ENCODE measurements around the gene LETM1.
A peak's percentile ranks its signal among the peaks of the same experiment; 100 is the strongest.

The LETM1 gene

DNA sequence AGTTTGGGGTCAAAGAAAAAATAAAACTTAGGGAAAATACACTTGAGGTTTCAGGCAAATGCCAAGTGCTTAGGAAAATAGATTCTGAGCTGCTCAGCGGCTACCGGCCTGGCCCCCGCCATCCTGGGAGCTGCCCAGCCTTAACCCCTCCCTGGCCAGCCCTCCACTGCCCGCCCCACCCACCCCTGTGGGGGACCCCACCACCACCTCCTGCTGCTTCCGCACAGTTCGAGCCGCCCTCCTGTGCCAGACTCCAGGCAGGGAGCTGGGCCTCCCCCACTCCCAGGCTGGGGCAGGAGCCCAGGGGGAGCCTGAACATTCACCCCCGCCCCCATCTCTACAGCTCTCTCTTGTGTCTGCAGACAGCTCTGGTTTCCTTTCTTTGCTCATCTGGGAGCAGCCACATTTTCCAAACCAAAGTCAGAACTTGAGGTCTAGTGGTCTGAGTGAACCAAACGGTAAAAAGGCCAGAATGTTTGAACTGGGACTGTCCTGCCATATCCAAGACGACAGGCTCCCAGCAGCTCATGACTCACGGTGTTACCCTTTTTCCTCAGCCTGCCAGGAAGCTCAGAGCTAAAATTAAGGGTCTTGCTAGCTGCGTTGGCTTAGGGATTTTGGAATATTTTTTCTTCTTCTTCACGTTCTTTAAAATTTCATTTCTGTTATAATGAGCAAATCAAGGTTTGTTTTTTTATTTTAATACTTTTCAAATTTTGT, 67.5 kb downstream of the LETM1 start:
- Histone ChIP-seq H2BK15ac (ENCODE audit: low read length) (no peak overlapping the region), H3K4ac (ENCODE audit: low read length) (no peak overlapping the region), H3K23ac (ENCODE audit: low read depth, low read length, poor library complexity) (no peak overlapping the region), H4K91ac (ENCODE audit: low read depth, low read length, poor library complexity) (no peak overlapping the region), H2BK120ac (ENCODE audit: low read depth, low read length) (no peak overlapping the region), H3K14ac (ENCODE audit: low read length) (no peak overlapping the region), H2BK5ac (ENCODE audit: low read length) (no peak overlapping the region), H3K36me3 (replicated peaks in 1 of 2; ENCODE audit: control insufficient read depth in 2 of 2, insufficient read depth in 2 of 2, low read length in 2 of 2) (no peaks in the 10 kb centered on the region), H4K8ac (ENCODE audit: low read depth, low read length) (no peak overlapping the region), H3K27me3 (ENCODE audit: control insufficient read depth in 3 of 3, insufficient read depth in 3 of 3, low read depth in 1 of 3, low read length in 3 of 3) (peaks cover 0 to 55% (median 15%) of the 10 kb centered on the region in 3 experiments), H3K4me3 (ENCODE audit: low read length in 2 of 2) (no peak overlapping the region), H3K4me1 (ENCODE audit: control insufficient read depth in 2 of 2, insufficient read depth in 1 of 2, low read depth in 1 of 2, low read length in 2 of 2) (peaks cover 12 to 38% of the 10 kb centered on the region in 2 donors), H3K9ac (ENCODE audit: low read depth, low read length, poor library complexity) (no peak overlapping the region), H3K9me3 (replicated peaks in 1 of 2; ENCODE audit: control insufficient read depth in 2 of 2, insufficient read depth in 1 of 2, low read depth in 1 of 2, low read length in 2 of 2) (peaks cover 0 to 3% of the 10 kb centered on the region in 2 donors), H3K18ac (ENCODE audit: low read length) (no peak overlapping the region), H3K27ac (replicated peaks; ENCODE audit: low read length) (no peak overlapping the region), H3K79me1 (ENCODE audit: low read depth, low read length) (peaks cover 2% of the 10 kb centered on the region), H2AFZ (ENCODE audit: low read length) (no peak overlapping the region), H2BK12ac (ENCODE audit: low read length) (no peak overlapping the region), H2AK5ac (ENCODE audit: low read depth, low read length) (no peak overlapping the region), H3K4me2 (ENCODE audit: insufficient read depth, low read length, poor library complexity, severe bottlenecking) (no peak overlapping the region)
- no CpG with 5 or more reads among the region's 13 CpGs for WGBS, 2 donors (ENCODE audit: extremely low coverage in 2 of 2, insufficient read length in 2 of 2, insufficient replicate concordance in 1 of 2)
- DNase-seq (ENCODE audit: low spot score), result no peak

DNA sequence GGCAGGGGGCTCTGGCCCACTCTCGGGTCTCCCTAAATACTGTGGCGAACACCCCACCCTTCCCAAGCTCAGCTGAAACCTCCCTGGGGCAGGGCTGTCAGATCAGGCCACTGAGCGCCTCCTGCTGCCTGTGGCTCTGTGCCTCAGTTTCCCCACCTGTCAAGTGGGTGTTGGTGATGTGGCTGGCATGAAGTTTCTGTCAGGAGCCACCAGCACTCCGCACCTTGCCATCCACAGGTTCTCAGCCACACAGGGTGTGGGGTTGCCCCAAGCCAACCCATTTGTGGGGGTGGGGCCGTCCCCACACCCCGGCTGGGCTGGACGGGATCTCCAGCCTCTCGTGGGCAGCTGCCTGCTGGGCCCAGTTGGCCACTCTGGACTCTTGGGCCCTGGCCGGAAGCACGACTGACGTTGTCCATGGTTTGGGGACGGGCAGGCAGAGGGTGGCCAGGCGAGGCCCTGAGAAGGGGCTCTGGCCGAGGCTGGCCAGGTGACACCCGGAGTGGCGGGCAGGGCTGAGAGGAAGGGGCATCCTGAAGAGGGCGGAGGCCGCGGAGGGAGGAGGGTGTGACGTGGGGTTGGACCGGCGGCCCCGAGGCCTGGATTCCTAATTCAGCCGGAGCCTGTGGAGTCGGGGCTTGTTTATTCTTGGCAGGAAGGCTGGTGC, 68.4 kb downstream of the LETM1 start:
- no peak overlapping the region for H2BK12ac ChIP-seq (ENCODE audit: low read length)
- no peak overlapping the region for H2BK120ac ChIP-seq (ENCODE audit: low read depth, low read length)
- H3K4ac ChIP-seq (ENCODE audit: low read length), result no peak overlapping the region
- no peak overlapping the region for H4K8ac ChIP-seq (ENCODE audit: low read depth, low read length)
- H3K4me3 ChIP-seq (ENCODE audit: low read length in 2 of 2), result no peak overlapping the region
- peak overlapping the region; percentile 56 for H3K23ac ChIP-seq (ENCODE audit: low read depth, low read length, poor library complexity)
- H2BK15ac ChIP-seq (ENCODE audit: low read length), result peak overlapping the region; percentile 99
- H3K79me1 ChIP-seq (ENCODE audit: low read depth, low read length), result peaks cover 2% of the 10 kb centered on the region
- H2AFZ ChIP-seq (ENCODE audit: low read length), result no peak overlapping the region
- DNase-seq (ENCODE audit: low spot score), result no peak
- H3K27me3 ChIP-seq (ENCODE audit: control insufficient read depth in 3 of 3, insufficient read depth in 3 of 3, low read depth in 1 of 3, low read length in 3 of 3), result peaks cover 0 to 52% (median 13%) of the 10 kb centered on the region in 3 experiments
- H2AK5ac ChIP-seq (ENCODE audit: low read depth, low read length), result peak overlapping the region; percentile 82
- peak overlapping the region; percentile 85 for H3K14ac ChIP-seq (ENCODE audit: low read length)
- H3K4me2 ChIP-seq (ENCODE audit: insufficient read depth, low read length, poor library complexity, severe bottlenecking), result no peak overlapping the region
- no peak overlapping the region for H3K27ac ChIP-seq (replicated peaks; ENCODE audit: low read length)
- peaks cover 10 to 37% of the 10 kb centered on the region in 2 donors for H3K4me1 ChIP-seq (ENCODE audit: control insufficient read depth in 2 of 2, insufficient read depth in 1 of 2, low read depth in 1 of 2, low read length in 2 of 2)
- no CpG with 5 or more reads among the region's 25 CpGs for WGBS, 2 donors (ENCODE audit: extremely low coverage in 2 of 2, insufficient read length in 2 of 2, insufficient replicate concordance in 1 of 2)
- no peak overlapping the region for H3K9ac ChIP-seq (ENCODE audit: low read depth, low read length, poor library complexity)
- H4K91ac ChIP-seq (ENCODE audit: low read depth, low read length, poor library complexity), result no peak overlapping the region
- H3K36me3 ChIP-seq (replicated peaks in 1 of 2; ENCODE audit: control insufficient read depth in 2 of 2, insufficient read depth in 2 of 2, low read length in 2 of 2), result no peaks in the 10 kb centered on the region
- H3K18ac ChIP-seq (ENCODE audit: low read length), result peak overlapping the region; percentile 49
- H3K9me3 ChIP-seq (replicated peaks in 1 of 2; ENCODE audit: control insufficient read depth in 2 of 2, insufficient read depth in 1 of 2, low read depth in 1 of 2, low read length in 2 of 2), result peaks cover 0 to 3% of the 10 kb centered on the region in 2 donors
- H2BK5ac ChIP-seq (ENCODE audit: low read length), result no peak overlapping the region

DNA sequence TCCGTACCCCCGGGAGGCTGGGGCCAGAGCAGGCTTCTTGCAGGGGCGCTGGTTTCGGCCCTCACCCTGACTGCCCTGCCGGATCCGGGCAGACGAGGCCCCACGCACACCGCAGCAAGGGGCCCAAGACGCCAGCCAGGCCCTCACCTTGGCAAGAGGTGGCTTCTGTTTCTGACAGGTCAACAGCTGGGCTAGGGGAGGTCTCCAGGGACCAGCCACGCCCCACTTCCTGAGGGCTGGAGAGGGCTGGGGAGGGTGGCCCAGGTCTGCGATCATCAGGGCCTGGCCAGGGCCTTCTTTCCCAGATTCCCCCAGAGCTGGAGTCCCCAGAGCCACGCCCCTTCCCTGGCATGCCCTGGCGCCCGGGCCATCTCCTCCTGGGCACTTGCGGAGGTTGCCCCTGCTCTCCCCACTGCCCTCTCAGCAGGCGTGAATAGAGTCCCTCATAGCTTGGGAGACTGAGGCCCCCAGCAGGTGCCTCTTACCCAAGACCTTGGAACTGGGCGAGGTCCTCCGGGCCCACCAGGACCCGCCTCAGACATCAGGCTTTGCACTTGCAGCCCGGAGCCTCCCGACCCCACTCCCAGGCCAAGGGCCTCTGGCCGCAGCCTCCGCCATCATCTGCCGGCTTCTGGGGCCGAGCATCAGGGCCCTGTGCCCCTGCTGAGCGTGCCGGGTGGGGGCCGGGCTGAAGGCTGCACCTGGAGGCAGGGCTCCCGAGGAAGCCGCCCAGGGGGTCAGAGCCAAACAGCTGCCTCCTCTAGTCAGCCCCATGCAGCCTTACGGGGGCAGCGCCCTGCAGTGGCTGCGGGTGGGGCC, 69.2 kb downstream of the LETM1 start:
- no peak overlapping the region for H4K91ac ChIP-seq (ENCODE audit: low read depth, low read length, poor library complexity)
- peak overlapping the region; percentile 99 for H2AK5ac ChIP-seq (ENCODE audit: low read depth, low read length)
- no peak overlapping the region for H3K9ac ChIP-seq (ENCODE audit: low read depth, low read length, poor library complexity)
- peaks cover 0 to 2% of the 10 kb centered on the region in 2 donors for H3K9me3 ChIP-seq (replicated peaks in 1 of 2; ENCODE audit: control insufficient read depth in 2 of 2, insufficient read depth in 1 of 2, low read depth in 1 of 2, low read length in 2 of 2)
- DNase-seq (ENCODE audit: low spot score), result no peak
- peaks cover 7 to 36% of the 10 kb centered on the region in 2 donors for H3K4me1 ChIP-seq (ENCODE audit: control insufficient read depth in 2 of 2, insufficient read depth in 1 of 2, low read depth in 1 of 2, low read length in 2 of 2)
- H3K79me1 ChIP-seq (ENCODE audit: low read depth, low read length), result peaks cover 2% of the 10 kb centered on the region
- no peak overlapping the region for H2BK12ac ChIP-seq (ENCODE audit: low read length)
- peak overlapping the region; percentile 99 for H2BK15ac ChIP-seq (ENCODE audit: low read length)
- H3K27ac ChIP-seq (replicated peaks; ENCODE audit: low read length), result no peak overlapping the region
- H3K23ac ChIP-seq (ENCODE audit: low read depth, low read length, poor library complexity), result no peak overlapping the region
- no peak overlapping the region for H3K4me3 ChIP-seq (ENCODE audit: low read length in 2 of 2)
- H3K36me3 ChIP-seq (replicated peaks in 1 of 2; ENCODE audit: control insufficient read depth in 2 of 2, insufficient read depth in 2 of 2, low read length in 2 of 2), result no peaks in the 10 kb centered on the region
- no peak overlapping the region for H3K18ac ChIP-seq (ENCODE audit: low read length)
- H3K4me2 ChIP-seq (ENCODE audit: insufficient read depth, low read length, poor library complexity, severe bottlenecking), result no peak overlapping the region
- H3K4ac ChIP-seq (ENCODE audit: low read length), result peak overlapping the region; percentile 2
- H2BK5ac ChIP-seq (ENCODE audit: low read length), result no peak overlapping the region
- H2BK120ac ChIP-seq (ENCODE audit: low read depth, low read length), result no peak overlapping the region
- H3K27me3 ChIP-seq (ENCODE audit: control insufficient read depth in 3 of 3, insufficient read depth in 3 of 3, low read depth in 1 of 3, low read length in 3 of 3), result peaks cover 0 to 44% (median 5%) of the 10 kb centered on the region in 3 experiments
- no CpG with 5 or more reads among the region's 34 CpGs for WGBS, 2 donors (ENCODE audit: extremely low coverage in 2 of 2, insufficient read length in 2 of 2, insufficient replicate concordance in 1 of 2)
- H3K14ac ChIP-seq (ENCODE audit: low read length), result peak overlapping the region; percentile 38
- no peak overlapping the region for H4K8ac ChIP-seq (ENCODE audit: low read depth, low read length)
- H2AFZ ChIP-seq (ENCODE audit: low read length), result no peak overlapping the region

All from neuronal stem cell (in vitro differentiated cells).